ENCODE measurements around the gene ITPA. TPM values are rescaled to one million over a fixed set of nuclear protein-coding genes. Genes with fewer than 3 reads are reported as not detected.

ITPA gene
- total RNA-seq, 1 donor from 2014 or later: 40.9 TPM

DNA sequence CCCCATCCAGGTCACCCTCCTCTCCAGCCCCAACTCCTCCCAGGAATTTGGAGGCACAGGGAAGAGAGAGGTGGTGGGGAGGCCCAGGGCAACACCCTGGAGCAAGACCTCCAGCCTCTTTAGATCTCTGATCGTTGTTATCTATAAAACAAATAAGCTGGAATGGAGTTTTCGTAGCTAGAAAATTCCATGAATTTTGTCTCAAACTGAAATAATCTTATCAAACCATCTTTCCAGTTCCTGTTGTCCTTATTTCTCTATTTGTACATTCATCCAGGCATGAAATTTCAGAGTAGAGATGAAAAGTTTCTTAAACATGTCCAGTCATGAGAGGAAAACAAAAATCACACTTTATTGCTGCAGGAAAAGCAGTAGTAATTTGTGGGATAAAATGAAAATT is 35.9 kb downstream of the ITPA start:
- Histone ChIP-seq H3K36me3 (no peaks in the 10 kb centered on the region), H3K27ac (no peak overlapping the region), H3K27me3 (ENCODE audit: low read depth) (peaks cover 15% of the 10 kb centered on the region), H3K9me3 (no peaks in the 10 kb centered on the region), H3K4me3 (no peak overlapping the region), H3K4me1 (peaks cover 10% of the 10 kb centered on the region)
- DNase-seq (no peak), ATAC-seq (no peak)
- intact Hi-C loops (cut with DNase I): no loop called here
- TF ChIP-seq, protein P1, sequence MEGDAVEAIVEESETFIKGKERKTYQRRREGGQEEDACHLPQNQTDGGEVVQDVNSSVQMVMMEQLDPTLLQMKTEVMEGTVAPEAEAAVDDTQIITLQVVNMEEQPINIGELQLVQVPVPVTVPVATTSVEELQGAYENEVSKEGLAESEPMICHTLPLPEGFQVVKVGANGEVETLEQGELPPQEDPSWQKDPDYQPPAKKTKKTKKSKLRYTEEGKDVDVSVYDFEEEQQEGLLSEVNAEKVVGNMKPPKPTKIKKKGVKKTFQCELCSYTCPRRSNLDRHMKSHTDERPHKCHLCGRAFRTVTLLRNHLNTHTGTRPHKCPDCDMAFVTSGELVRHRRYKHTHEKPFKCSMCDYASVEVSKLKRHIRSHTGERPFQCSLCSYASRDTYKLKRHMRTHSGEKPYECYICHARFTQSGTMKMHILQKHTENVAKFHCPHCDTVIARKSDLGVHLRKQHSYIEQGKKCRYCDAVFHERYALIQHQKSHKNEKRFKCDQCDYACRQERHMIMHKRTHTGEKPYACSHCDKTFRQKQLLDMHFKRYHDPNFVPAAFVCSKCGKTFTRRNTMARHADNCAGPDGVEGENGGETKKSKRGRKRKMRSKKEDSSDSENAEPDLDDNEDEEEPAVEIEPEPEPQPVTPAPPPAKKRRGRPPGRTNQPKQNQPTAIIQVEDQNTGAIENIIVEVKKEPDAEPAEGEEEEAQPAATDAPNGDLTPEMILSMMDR (IDR thresholded peaks at IDR 0.05): no peak

DNA sequence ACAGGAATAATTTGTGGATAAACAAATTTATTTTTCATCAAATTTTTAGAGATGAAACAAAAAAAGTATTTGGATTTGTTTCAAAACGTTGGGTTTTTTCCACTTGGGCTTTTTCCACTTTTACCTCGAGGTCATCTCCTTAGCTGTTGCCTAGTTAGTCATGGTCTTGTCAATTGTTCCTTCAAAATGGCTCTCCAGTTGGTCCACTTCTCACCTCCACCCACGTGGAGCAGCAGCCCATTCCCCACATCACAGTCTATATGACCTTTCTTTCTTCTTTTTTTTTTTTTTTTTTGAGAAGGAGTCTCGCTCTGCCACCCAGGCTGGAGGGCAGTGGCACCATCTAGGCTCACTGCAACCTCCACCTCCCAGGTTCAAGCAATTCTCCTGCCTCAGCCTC is 36.4 kb downstream of the ITPA start:
- no peak overlapping the region for H3K27ac ChIP-seq
- peaks cover 10% of the 10 kb centered on the region for H3K4me1 ChIP-seq
- H3K36me3 ChIP-seq: peaks cover under 1% of the 10 kb centered on the region
- no peak for DNase-seq
- peaks cover 9% of the 10 kb centered on the region for H3K27me3 ChIP-seq (ENCODE audit: low read depth)
- no peak overlapping the region for H3K4me3 ChIP-seq
- no peak for ATAC-seq
- H3K9me3 ChIP-seq: no peaks in the 10 kb centered on the region
- TF ChIP-seq, protein P1 (IDR thresholded peaks at IDR 0.05): no peak
- intact Hi-C loops (cut with DNase I): no loop called here

DNA sequence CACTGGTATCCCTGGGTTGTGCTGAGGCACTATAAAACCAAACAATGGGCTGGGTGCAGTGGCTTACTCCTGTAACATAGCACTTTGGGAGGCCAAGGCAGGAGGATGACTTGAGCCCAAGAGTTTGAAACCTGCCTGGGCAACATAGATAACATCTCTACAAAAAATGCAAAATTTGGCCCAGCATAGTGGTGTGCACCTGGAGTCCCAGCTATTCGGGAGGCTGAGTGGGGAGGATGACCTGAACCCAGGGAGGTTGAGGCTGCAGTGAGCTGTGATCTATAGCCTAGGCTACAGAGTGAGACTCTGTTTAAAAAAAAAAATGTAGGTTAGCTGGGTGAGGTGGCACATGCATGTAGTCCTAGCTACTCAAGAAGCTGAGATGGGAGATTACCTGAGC is 37.4 kb downstream of the ITPA start:
- peaks cover 10% of the 10 kb centered on the region for H3K4me1 ChIP-seq
- H3K27me3 ChIP-seq (ENCODE audit: low read depth): peaks cover 9% of the 10 kb centered on the region
- peaks cover 10% of the 10 kb centered on the region for H3K36me3 ChIP-seq
- TF ChIP-seq, protein P1 (IDR thresholded peaks at IDR 0.05): no peak
- H3K27ac ChIP-seq: no peak overlapping the region
- ATAC-seq: no peak
- intact Hi-C loops (cut with DNase I): no loop called here
- H3K4me3 ChIP-seq: no peak overlapping the region
- H3K9me3 ChIP-seq: no peaks in the 10 kb centered on the region
- no peak for DNase-seq

DNA sequence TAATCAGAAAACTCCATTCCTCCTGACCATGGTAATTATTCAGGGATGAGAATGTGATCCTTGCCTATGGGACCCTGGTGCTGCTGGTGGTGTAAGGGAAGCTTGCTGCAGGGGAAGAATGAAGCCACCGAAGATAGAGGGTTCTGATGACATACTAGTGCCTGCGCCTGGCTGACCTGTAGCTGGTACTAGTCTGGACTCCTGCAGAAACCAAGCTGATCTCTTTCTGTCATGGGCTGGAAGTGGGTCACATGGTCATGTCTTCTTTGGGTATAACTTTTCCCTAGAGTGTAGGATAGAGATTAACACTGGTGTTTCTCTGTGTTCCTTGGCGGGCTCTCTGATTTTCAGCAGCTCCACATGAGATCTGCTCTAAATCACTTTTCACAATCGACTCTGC is 38.3 kb downstream of the ITPA start:
- DNase-seq (no peak), ATAC-seq (no peak)
- Histone ChIP-seq H3K36me3 (peaks cover 20% of the 10 kb centered on the region), H3K4me1 (peaks cover 10% of the 10 kb centered on the region), H3K27ac (no peak overlapping the region), H3K4me3 (no peak overlapping the region), H3K9me3 (no peaks in the 10 kb centered on the region), H3K27me3 (ENCODE audit: low read depth) (peaks cover 9% of the 10 kb centered on the region)
- TF ChIP-seq, protein P1 (IDR thresholded peaks at IDR 0.05): no peak
- intact Hi-C loops (cut with DNase I): no loop called here

DNA sequence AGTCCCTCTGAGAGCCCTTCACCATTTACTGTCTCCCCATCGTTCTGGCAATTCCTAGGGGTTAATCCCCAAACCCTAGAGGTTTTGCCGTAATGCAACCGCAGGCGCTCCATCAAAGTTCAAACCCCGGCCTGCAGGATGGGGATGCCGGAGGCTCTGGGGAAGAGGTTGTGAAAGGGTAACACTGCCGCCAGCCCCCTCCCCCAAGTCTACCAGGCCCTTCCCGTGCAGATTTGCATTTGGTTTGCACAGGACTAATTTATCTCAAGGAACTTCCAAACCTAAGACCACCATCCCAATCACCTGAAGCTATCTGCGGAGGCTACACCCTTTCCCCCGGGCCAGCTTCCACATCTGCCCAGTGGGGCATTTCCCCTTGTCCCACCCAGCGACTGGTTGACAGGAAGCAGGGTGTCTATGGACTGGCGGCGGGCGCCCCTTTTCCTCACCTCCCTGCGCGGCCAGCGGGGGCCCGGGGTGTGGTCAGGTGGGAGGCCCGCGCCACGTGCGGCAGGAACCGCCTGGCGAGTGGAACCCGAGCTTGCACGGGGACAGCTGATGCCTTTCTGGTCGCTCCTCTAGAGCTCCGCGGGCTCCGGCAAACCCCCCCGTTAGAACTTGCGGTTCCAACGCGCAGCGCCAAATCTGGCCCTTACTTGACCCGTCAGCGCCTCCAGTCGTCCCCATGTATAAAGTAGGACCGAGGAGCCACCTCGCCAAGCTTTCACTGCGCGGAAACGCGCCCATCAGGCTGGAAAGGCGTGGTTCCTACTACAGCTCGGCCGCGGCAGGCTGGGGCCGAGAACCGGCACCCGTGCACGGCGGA is 39.1 kb downstream of the ITPA start:
- Histone ChIP-seq H3K9me3 (no peaks in the 10 kb centered on the region), H3K36me3 (peaks cover 27% of the 10 kb centered on the region), H3K4me1 (peaks cover 10% of the 10 kb centered on the region), H3K27ac (no peak overlapping the region), H3K27me3 (ENCODE audit: low read depth) (peaks cover 9% of the 10 kb centered on the region), H3K4me3 (peak overlapping the region; percentile 17)
- intact Hi-C loops (cut with DNase I): no loop called here
- DNase-seq (no peak), ATAC-seq (peak; percentile 60 to 61)
- TF ChIP-seq, protein P1 (IDR thresholded peaks at IDR 0.05): no peak
